Naive thymus-derived CD4-positive, alpha-beta T cell (primary cell): ENCODE data around the gene GRK5. TPM values are rescaled to one million over a fixed set of nuclear protein-coding genes. Genes with fewer than 3 reads are reported as not detected.

Source experiments
- ATAC-seq: fragments of 150-1000 bp; cut with Tn5 transposase; 2 replicates; pipeline ENCODE4 v1.10.0; 2021; ENCODE audit warnings: mild to moderate bottlenecking, moderate library complexity
- CTCF ChIA-PET: fragments of 350-600 bp; sonication (Branson Sonifier 250); formaldehyde crosslinking; loops from one replicate; lab custom pipeline; 2021; ENCODE audit warnings: antibody characterized with exemption; lab: Charles Lee
- POLR2A ChIA-PET: fragments of 350-600 bp; sonication (Branson Sonifier 250); formaldehyde crosslinking; loops from one replicate; lab custom pipeline; 2021; ENCODE audit warnings: antibody characterized with exemption, inconsistent platforms; lab: Charles Lee
- DNase-seq, 9 donors: peaks; one replicate each; pipeline versions ENCODE4 v3.0.0 to v3.0.0-alpha.2; 2020 to 2022; ENCODE audit warnings: mixed read lengths in 1 of 9
- H3K27ac ChIP-seq: one replicate; pipeline ENCODE4 v1.7.0; 2013; ENCODE audit warnings: mild to moderate bottlenecking, low read depth, low read length, moderate library complexity
- H3K27me3 ChIP-seq, 2 donors: one replicate each; pipeline ENCODE4 v1.7.0; 2013; ENCODE audit warnings: low read length in 2 of 2, mild to moderate bottlenecking in 2 of 2, moderate library complexity in 2 of 2; ENCODE audit not compliant: control insufficient read depth in 2 of 2, insufficient read depth in 2 of 2
- H3K36me3 ChIP-seq, 3 experiments: 1 replicate in 2 of 3; 2 replicates in 1 of 3; pipeline ENCODE4 v1.7.0; 2013; ENCODE audit warnings: low read length in 3 of 3, mild to moderate bottlenecking in 3 of 3, moderate library complexity in 1 of 3; ENCODE audit not compliant: insufficient read depth in 3 of 3, control insufficient read depth in 2 of 3
- H3K4me1 ChIP-seq, 2 donors: one replicate each; pipeline ENCODE4 v1.7.0; 2013; ENCODE audit warnings: low read length in 2 of 2, mild to moderate bottlenecking in 2 of 2, moderate library complexity in 1 of 2; ENCODE audit not compliant: control insufficient read depth in 2 of 2, insufficient read depth in 2 of 2
- H3K4me3 ChIP-seq: 2 replicates; pipeline ENCODE4 v1.7.0; 2013; ENCODE audit warnings: mild to moderate bottlenecking, low read length
- H3K9me3 ChIP-seq, 3 experiments: 1 replicate in 2 of 3; 2 replicates in 1 of 3; pipeline ENCODE4 v1.7.0; 2013; ENCODE audit warnings: low read length in 3 of 3; ENCODE audit not compliant: control insufficient read depth in 2 of 3
- H3K27ac Mint-ChIP-seq, 9 donors: one replicate each; pipeline ENCODE4 v1.8.0; 2020 to 2022; ENCODE audit warnings: mixed read lengths in 9 of 9, mild to moderate bottlenecking in 8 of 9, moderate library complexity in 5 of 9, inconsistent platforms in 2 of 9
- H3K27me3 Mint-ChIP-seq, 5 donors: one replicate each; pipeline ENCODE4 v1.8.0; 2021 to 2022; ENCODE audit warnings: mixed read lengths in 5 of 5, mild to moderate bottlenecking in 1 of 5
- H3K36me3 Mint-ChIP-seq, 5 donors: one replicate each; pipeline ENCODE4 v1.8.0; 2020 to 2022; ENCODE audit warnings: mixed read lengths in 5 of 5, mild to moderate bottlenecking in 3 of 5, inconsistent platforms in 1 of 5
- H3K4me1 Mint-ChIP-seq, 7 donors: one replicate each; pipeline ENCODE4 v1.8.0; 2020 to 2022; ENCODE audit warnings: mixed read lengths in 7 of 7, mild to moderate bottlenecking in 3 of 7, inconsistent platforms in 1 of 7
- H3K4me3 Mint-ChIP-seq, 10 donors: one replicate each; pipeline ENCODE4 v1.8.0; 2020 to 2022; ENCODE audit warnings: mild to moderate bottlenecking in 10 of 10, mixed read lengths in 10 of 10, moderate library complexity in 6 of 10, inconsistent platforms in 2 of 10
- H3K9me3 Mint-ChIP-seq, 11 donors: one replicate each; pipeline ENCODE4 v1.8.0; 2020 to 2022; ENCODE audit warnings: mixed read lengths in 11 of 11, mild to moderate bottlenecking in 4 of 11, inconsistent platforms in 1 of 11, moderate library complexity in 1 of 11
- intact Hi-C, 2 donors: fragments of 100-400 bp; cut with micrococcal nuclease; formaldehyde crosslinking; loops; one replicate each; pipeline ENCODE4 v1.15.1; 2023
- polyA plus RNA-seq, 2 donors: library from polyadenylated mRNA; unstranded; fragments of 300-500 nt; fragmentation: Illumina TruSeq; gene quantifications; one replicate each; pipeline ENCODE4 v1.2.3, GENCODE V29; 2021
- total RNA-seq, 6 experiments: library from RNA in 5 of 6; stranded (reverse) in 5 of 6; gene quantifications; 1 replicate in 5 of 6; 2 replicates in 1 of 6; pipeline ENCODE4 v1.2.3 and lab custom pipeline; 2021 to 2026

The GRK5 gene
- total and polyA plus RNA-seq, 7 experiments from 2014 or later: 16.4 to 45.2 (median 30.3) TPM

- no peak overlapping the region for H3K4me3 ChIP-seq
- H3K4me3 Mint-ChIP-seq: no peak overlapping the region
- H3K4me1 Mint-ChIP-seq: peaks cover 0 to 5% (median 4%) of the 10 kb centered on the region in 7 donors
- H3K9me3 ChIP-seq: no peaks in the 10 kb centered on the region
- no peaks in the 10 kb centered on the region for H3K27me3 Mint-ChIP-seq
- intact Hi-C loops: no loop called here
- ChIA-PET CTCF (interaction anchor here (0.5 to 3.4 kb wide), 4 partner anchors 83 to 969 kb away, joined by 3 to 22 read pairs (median 4); no protein-coding TSS in a partner anchor), POLR2A (no interaction called here)
- H3K36me3 Mint-ChIP-seq: peaks cover 0 to 6% (median 0%) of the 10 kb centered on the region in 5 donors
- H3K27me3 ChIP-seq: no peaks in the 10 kb centered on the region
- peaks cover 0 to 5% (median 0%) of the 10 kb centered on the region in 3 experiments for H3K36me3 ChIP-seq
- no peaks in the 10 kb centered on the region for H3K4me1 ChIP-seq
- no peak overlapping the region for H3K27ac ChIP-seq
- ATAC-seq: no peak
- H3K9me3 Mint-ChIP-seq: no peaks in the 10 kb centered on the region
- DNase-seq: no peak
- peak overlapping the region in 1 of 9 donors; percentile 51 for H3K27ac Mint-ChIP-seq
Observed at GRCh38 chr10:119414081-119414611, 206.8 kb downstream of the GRK5 start.

GRCh38 chr10:119415121-119415520 is 207.8 kb downstream of the GRK5 start:
- H3K4me3 Mint-ChIP-seq: no peak overlapping the region
- no peaks in the 10 kb centered on the region for H3K27me3 ChIP-seq
- H3K9me3 ChIP-seq: no peaks in the 10 kb centered on the region
- ChIA-PET POLR2A (no interaction called here), CTCF (interaction anchor here (0.6 to 3.4 kb wide), 3 partner anchors 107 to 970 kb away, joined by 3 to 22 read pairs (median 3); no protein-coding TSS in a partner anchor)
- peaks cover 0 to 6% (median 0%) of the 10 kb centered on the region in 5 donors for H3K36me3 Mint-ChIP-seq
- peak overlapping the region in 5 of 9 donors; percentile 1 to 80 (median 32) for H3K27ac Mint-ChIP-seq
- H3K4me1 Mint-ChIP-seq: peaks cover 0 to 5% (median 4%) of the 10 kb centered on the region in 7 donors
- no peak overlapping the region for H3K4me3 ChIP-seq
- no peaks in the 10 kb centered on the region for H3K27me3 Mint-ChIP-seq
- H3K4me1 ChIP-seq: no peaks in the 10 kb centered on the region
- H3K36me3 ChIP-seq: peaks cover 0 to 5% (median 4%) of the 10 kb centered on the region in 3 experiments
- no peaks in the 10 kb centered on the region for H3K9me3 Mint-ChIP-seq
- no peak for DNase-seq
- H3K27ac ChIP-seq: no peak overlapping the region
- intact Hi-C loops: no loop called here
- no peak for ATAC-seq

- H3K36me3 Mint-ChIP-seq: peaks cover 0 to 6% (median 0%) of the 10 kb centered on the region in 5 donors
- peak overlapping the region in 4 of 9 donors; percentile 32 to 80 (median 46) for H3K27ac Mint-ChIP-seq
- Histone ChIP-seq H3K27ac (no peak overlapping the region), H3K27me3 (no peaks in the 10 kb centered on the region), H3K4me3 (no peak overlapping the region), H3K9me3 (no peaks in the 10 kb centered on the region), H3K4me1 (no peaks in the 10 kb centered on the region), H3K36me3 (peaks cover 0 to 5% (median 4%) of the 10 kb centered on the region in 3 experiments)
- no peak for DNase-seq
- ATAC-seq: no peak
- no peaks in the 10 kb centered on the region for H3K9me3 Mint-ChIP-seq
- CTCF ChIA-PET: interaction anchor here (0.6 to 3.4 kb wide), 11 partner anchors 23 to 313 kb away, joined by 3 to 22 read pairs (median 3); partner anchors contain the start of gene GRK5
- POLR2A ChIA-PET: interaction anchor here (1.0 kb wide), 1 partner anchor 209 kb away, joined by 3 read pairs; the partner anchor contains the start of gene GRK5
- H3K4me1 Mint-ChIP-seq: peaks cover 0 to 5% (median 0%) of the 10 kb centered on the region in 7 donors
- no peaks in the 10 kb centered on the region for H3K27me3 Mint-ChIP-seq
- no peak overlapping the region for H3K4me3 Mint-ChIP-seq
- intact Hi-C loops: loop anchor here in 1 of 2 donors (2.0 kb wide), 1 partner anchor 109 kb away; no protein-coding TSS in a partner anchor
Observed at GRCh38 chr10:119415536-119416503, 208.4 kb downstream of the GRK5 start.

- Histone ChIP-seq H3K27ac (no peak overlapping the region), H3K27me3 (no peaks in the 10 kb centered on the region), H3K36me3 (peaks cover 0 to 13% (median 4%) of the 10 kb centered on the region in 3 experiments), H3K4me3 (no peak overlapping the region), H3K4me1 (no peaks in the 10 kb centered on the region), H3K9me3 (no peaks in the 10 kb centered on the region)
- no peak overlapping the region for H3K4me3 Mint-ChIP-seq
- DNase-seq: peak; percentile 44 to 69 (median 62)
- H3K36me3 Mint-ChIP-seq: peaks cover 0 to 5% (median 0%) of the 10 kb centered on the region in 5 donors
- intact Hi-C loops: loop anchor here (1.0 to 2.0 kb wide), 6 partner anchors 110 to 278 kb away; no protein-coding TSS in a partner anchor
- H3K27ac Mint-ChIP-seq: no peak overlapping the region
- no peaks in the 10 kb centered on the region for H3K9me3 Mint-ChIP-seq
- no peaks in the 10 kb centered on the region for H3K27me3 Mint-ChIP-seq
- peak; percentile 89 for ATAC-seq
- H3K4me1 Mint-ChIP-seq: peaks cover 0 to 5% (median 0%) of the 10 kb centered on the region in 7 donors
- CTCF ChIA-PET: interaction anchor here (0.6 to 3.4 kb wide), 8 partner anchors 22 to 314 kb away, joined by 3 to 22 read pairs (median 3); partner anchors contain the start of gene GRK5
- POLR2A ChIA-PET: interaction anchor here (0.7 to 1.0 kb wide), 2 partner anchors 210 to 265 kb away, joined by 3 read pairs; partner anchors contain the start of gene GRK5
Observed at GRCh38 chr10:119416855-119417254, 209.5 kb downstream of the GRK5 start.

GRCh38 chr10:119417852-119418251 is 210.5 kb downstream of the GRK5 start:
- Mint-ChIP-seq H3K27me3 (no peaks in the 10 kb centered on the region), H3K36me3 (peaks cover 0 to 5% (median 0%) of the 10 kb centered on the region in 5 donors), H3K4me1 (peaks cover 0 to 5% (median 0%) of the 10 kb centered on the region in 7 donors), H3K4me3 (no peak overlapping the region), H3K9me3 (no peaks in the 10 kb centered on the region), H3K27ac (no peak overlapping the region)
- Histone ChIP-seq H3K4me3 (no peak overlapping the region), H3K9me3 (no peaks in the 10 kb centered on the region), H3K36me3 (peaks cover 0 to 18% (median 4%) of the 10 kb centered on the region in 3 experiments), H3K27ac (no peak overlapping the region), H3K27me3 (no peaks in the 10 kb centered on the region), H3K4me1 (no peaks in the 10 kb centered on the region)
- ChIA-PET CTCF (interaction anchor here (0.6 to 3.4 kb wide), 9 partner anchors 18 to 513 kb away, joined by 3 to 23 read pairs (median 3); partner anchors contain the start of genes GRK5 and RGS10), POLR2A (no interaction called here)
- no peak for DNase-seq
- intact Hi-C loops: loop anchor here (1.0 to 2.0 kb wide), 6 partner anchors 111 to 279 kb away; no protein-coding TSS in a partner anchor
- no peak for ATAC-seq

- Histone ChIP-seq H3K27me3 (no peaks in the 10 kb centered on the region), H3K36me3 (peaks cover 0 to 23% (median 4%) of the 10 kb centered on the region in 3 experiments), H3K27ac (no peak overlapping the region), H3K9me3 (no peaks in the 10 kb centered on the region), H3K4me3 (no peak overlapping the region), H3K4me1 (no peaks in the 10 kb centered on the region)
- Mint-ChIP-seq H3K4me1 (peaks cover 0 to 5% (median 0%) of the 10 kb centered on the region in 7 donors), H3K27me3 (no peaks in the 10 kb centered on the region), H3K27ac (no peak overlapping the region), H3K9me3 (no peaks in the 10 kb centered on the region), H3K36me3 (peaks cover 0 to 5% (median 3%) of the 10 kb centered on the region in 5 donors), H3K4me3 (no peak overlapping the region)
- ATAC-seq (no peak), DNase-seq (no peak)
- CTCF ChIA-PET: interaction anchor here (0.7 to 3.4 kb wide), 7 partner anchors 19 to 219 kb away, joined by 3 to 23 read pairs (median 3); partner anchors contain the start of genes GRK5 and RGS10
- intact Hi-C loops: no loop called here
- POLR2A ChIA-PET: no interaction called here
Observed at GRCh38 chr10:119418362-119418761, 211.0 kb downstream of the GRK5 start.
